CD14-positive monocyte (primary cell): ENCODE results near the gene MYH7B. TPM values are rescaled to one million over a fixed set of nuclear protein-coding genes. Genes with fewer than 3 reads are reported as not detected.
A peak's percentile ranks its signal among the peaks of the same experiment; 100 is the strongest.

Experiments
- DNase-seq, 3 donors: peaks; one replicate each; pipeline ENCODE4 v3.0.0-alpha.2; 2011 to 2022
- H2AFZ ChIP-seq: 2 replicates; pipeline ENCODE4 v1.6.0; 2012; ENCODE audit warnings: mild to moderate bottlenecking, low read depth, low read length, inconsistent platforms; ENCODE audit not compliant: insufficient read depth, poor library complexity, severe bottlenecking
- H3K27ac ChIP-seq, 2 donors: 1 replicate in 1 of 2; 2 replicates in 1 of 2; pipeline ENCODE4 v1.5.1; 2012 to 2013; ENCODE audit warnings: low read length in 2 of 2, control low read depth in 1 of 2, inconsistent platforms in 1 of 2, low read depth in 1 of 2, mild to moderate bottlenecking in 1 of 2
- H3K27me3 ChIP-seq, 2 donors: one replicate each; pipeline versions ENCODE4 v1.6.0 to v1.6.1; 2011 to 2013; ENCODE audit warnings: low read length in 2 of 2; ENCODE audit not compliant: control insufficient read depth in 2 of 2, insufficient read depth in 2 of 2
- H3K36me3 ChIP-seq, 2 donors: replicated peaks in 1 of 2; 1 replicate in 1 of 2; 2 replicates in 1 of 2; pipeline versions ENCODE4 v1.5.1 to v1.6.1; 2012 to 2013; ENCODE audit warnings: low read length in 2 of 2, control low read depth in 1 of 2, inconsistent platforms in 1 of 2, mild to moderate bottlenecking in 1 of 2; ENCODE audit not compliant: insufficient read depth in 2 of 2, control insufficient read depth in 1 of 2
- H3K4me1 ChIP-seq, 2 donors: 1 replicate in 1 of 2; 2 replicates in 1 of 2; pipeline versions ENCODE4 v1.5.1 to v1.6.1; 2012 to 2013; ENCODE audit warnings: low read length in 2 of 2, control low read depth in 1 of 2, inconsistent platforms in 1 of 2, mild to moderate bottlenecking in 1 of 2, moderate library complexity in 1 of 2; ENCODE audit not compliant: insufficient read depth in 2 of 2, control insufficient read depth in 1 of 2
- H3K4me2 ChIP-seq: replicated peaks from 2 replicates; pipeline ENCODE3; 2012; ENCODE audit warnings: low read length, moderate library complexity, mild to moderate bottlenecking; ENCODE audit not compliant: poor library complexity, severe bottlenecking; ENCODE audit errors: extremely low read depth
- H3K4me3 ChIP-seq, 3 experiments: fragments of 200-600 bp in 1 of 3; sonication (generic) in 1 of 3; replicated peaks in 1 of 3; 1 replicate in 2 of 3; 2 replicates in 1 of 3; pipeline ENCODE4 v1.5.1; 2011 to 2013; ENCODE audit warnings: low read length in 3 of 3, mild to moderate bottlenecking in 3 of 3, control low read depth in 2 of 3, low read depth in 2 of 3, inconsistent platforms in 1 of 3, moderate library complexity in 1 of 3
- H3K79me2 ChIP-seq: 2 replicates; pipeline ENCODE4 v1.6.0; 2012; ENCODE audit warnings: mild to moderate bottlenecking, control low read depth, inconsistent platforms, low read length, moderate library complexity; ENCODE audit not compliant: insufficient read depth
- H3K9ac ChIP-seq: 2 replicates; pipeline ENCODE4 v1.6.0; 2017; ENCODE audit warnings: low read length, mild to moderate bottlenecking; ENCODE audit not compliant: insufficient read depth, poor library complexity, severe bottlenecking
- H3K9me3 ChIP-seq, 2 donors: replicated peaks in 1 of 2; 1 replicate in 1 of 2; 2 replicates in 1 of 2; pipeline versions ENCODE4 v1.5.1 to v1.6.1; 2012 to 2013; ENCODE audit warnings: low read length in 2 of 2, control low read depth in 1 of 2; ENCODE audit not compliant: control insufficient read depth in 1 of 2, insufficient read depth in 1 of 2
- H4K20me1 ChIP-seq: 2 replicates; pipeline ENCODE4 v1.6.0; 2012; ENCODE audit warnings: mild to moderate bottlenecking, low read length, control low read depth, moderate library complexity; ENCODE audit not compliant: insufficient read depth
- H3K27ac Mint-ChIP-seq, 7 donors: one replicate each; pipeline ENCODE4 v1.8.0; 2020; ENCODE audit warnings: mild to moderate bottlenecking in 7 of 7, mixed read lengths in 7 of 7, moderate library complexity in 6 of 7, inconsistent platforms in 2 of 7
- H3K27me3 Mint-ChIP-seq, 3 donors: one replicate each; pipeline ENCODE4 v1.8.0; 2021 to 2022; ENCODE audit warnings: low read depth in 3 of 3, mild to moderate bottlenecking in 3 of 3, mixed read lengths in 3 of 3, moderate library complexity in 3 of 3, inconsistent platforms in 1 of 3
- H3K36me3 Mint-ChIP-seq, 2 donors: one replicate each; pipeline ENCODE4 v1.8.0; 2020; ENCODE audit warnings: mixed read lengths in 2 of 2, inconsistent platforms in 1 of 2, mild to moderate bottlenecking in 1 of 2
- H3K4me1 Mint-ChIP-seq: one replicate; pipeline ENCODE4 v1.8.0; 2020; ENCODE audit warnings: mild to moderate bottlenecking, mixed read lengths
- H3K4me3 Mint-ChIP-seq, 2 donors: one replicate each; pipeline ENCODE4 v1.8.0; 2020; ENCODE audit warnings: mild to moderate bottlenecking in 2 of 2, mixed read lengths in 2 of 2, moderate library complexity in 1 of 2
- H3K9me3 Mint-ChIP-seq, 7 donors: one replicate each; pipeline ENCODE4 v1.8.0; 2020 to 2022; ENCODE audit warnings: mixed read lengths in 7 of 7, mild to moderate bottlenecking in 6 of 7, moderate library complexity in 6 of 7, inconsistent platforms in 2 of 7
- CTCF ChIP-seq: fragments of 200-600 bp; IDR thresholded peaks from one replicate; pipeline ENCODE4 v1.8.0; 2022; ENCODE audit warnings: antibody characterized with exemption, mild to moderate bottlenecking
- WGBS: methylation state at CpG from one replicate; pipeline ENCODE4 v1.1.5; 2013; ENCODE audit warnings: missing lambda C conversion rate; ENCODE audit not compliant: insufficient coverage; 5-methylcytosine and 5-hydroxymethylcytosine counted together
- intact Hi-C, 2 donors: fragments of 100-400 bp; cut with micrococcal nuclease; formaldehyde crosslinking; loops; one replicate each; pipeline versions ENCODE4 v1.15.0 to v1.15.1; 2023
- polyA plus RNA-seq, 3 donors: library from polyadenylated mRNA; depleted of rRNA in 1 of 3; unstranded in 2 of 3; stranded (reverse) in 1 of 3; fragments of 300-500 nt in 2 of 3; fragments of >200 nt in 1 of 3; fragmentation: Illumina TruSeq in 2 of 3; gene quantifications; 1 replicate in 2 of 3; 2 replicates in 1 of 3; pipeline ENCODE4 v1.2.3, GENCODE V29; 2012 to 2021

The MYH7B gene
- polyA plus RNA-seq, 3 donors = 0.75 TPM; not detected in 2

GRCh38 chr20:34920055-34920454 is 35.6 kb upstream of the MYH7B start:
- intact Hi-C loops = no loop called here
- Histone ChIP-seq H3K36me3 (peaks cover 67 to 100% of the 10 kb centered on the region in 2 donors), H3K9me3 (no peaks in the 10 kb centered on the region), H3K4me1 (no peaks in the 10 kb centered on the region), H3K27me3 (no peaks in the 10 kb centered on the region), H3K4me3 (no peak overlapping the region), H3K27ac (no peak overlapping the region), H3K9ac (no peak overlapping the region), H3K79me2 (no peaks in the 10 kb centered on the region), H4K20me1 (no peaks in the 10 kb centered on the region), H3K4me2 (no peak overlapping the region), H2AFZ (no peak overlapping the region)
- H3K36me3 Mint-ChIP-seq = peaks cover 5 to 37% of the 10 kb centered on the region in 2 donors
- no peak for DNase-seq
- H3K4me1 Mint-ChIP-seq = peaks cover 1% of the 10 kb centered on the region
- peak overlapping the region in 2 of 7 donors; percentile 0 for H3K27ac Mint-ChIP-seq
- TF ChIP-seq CTCF = no peak
- H3K27me3 Mint-ChIP-seq = peaks cover 0 to 2% (median 0%) of the 10 kb centered on the region in 3 donors
- peaks cover 0 to 2% (median 0%) of the 10 kb centered on the region in 7 donors for H3K9me3 Mint-ChIP-seq
- no peak overlapping the region for H3K4me3 Mint-ChIP-seq

- no peak overlapping the region for H3K4me3 Mint-ChIP-seq
- Histone ChIP-seq H3K4me2 (no peak overlapping the region), H3K79me2 (no peaks in the 10 kb centered on the region), H2AFZ (no peak overlapping the region), H4K20me1 (no peaks in the 10 kb centered on the region), H3K27me3 (no peaks in the 10 kb centered on the region), H3K9me3 (no peaks in the 10 kb centered on the region), H3K27ac (peak overlapping the region in 1 of 2 donors; percentile 24), H3K4me1 (no peaks in the 10 kb centered on the region), H3K36me3 (peaks cover 79 to 100% of the 10 kb centered on the region in 2 donors), H3K4me3 (no peak overlapping the region), H3K9ac (no peak overlapping the region)
- H3K36me3 Mint-ChIP-seq = peaks cover 0 to 38% of the 10 kb centered on the region in 2 donors
- peaks cover 1% of the 10 kb centered on the region for H3K4me1 Mint-ChIP-seq
- H3K9me3 Mint-ChIP-seq = peaks cover 0 to 2% (median 0%) of the 10 kb centered on the region in 7 donors
- DNase-seq = no peak
- H3K27me3 Mint-ChIP-seq = peaks cover 0 to 4% (median 0%) of the 10 kb centered on the region in 3 donors
- TF ChIP-seq CTCF = no peak
- H3K27ac Mint-ChIP-seq = peak overlapping the region in 4 of 7 donors; percentile 14 to 61 (median 56)
- 100% methylated on average over 1 of the region's 3 CpGs for WGBS
- intact Hi-C loops = no loop called here
These were observed 34.2 kb upstream of the MYH7B start for GRCh38 chr20:34921436-34921835.
